GM12891 (cell line): ENCODE results near the gene SLC4A3.

Experiments
- DNase-seq: peaks from one replicate; pipeline ENCODE4 v3.0.0; 2011; ENCODE audit warnings: low spot score; ENCODE audit not compliant: insufficient read length
- FAIRE-seq: peaks from 2 replicates; lab custom pipeline; 2011; peaks lifted over from hg19 to GRCh38; lab: Jason Lieb, UNC
- PAX5 ChIP-seq: IDR thresholded peaks from 2 replicates; pipeline ENCODE4 v1.6.1; 2011; ENCODE audit warnings: low read length, moderate library complexity, mild to moderate bottlenecking; ENCODE audit not compliant: insufficient read depth, severe bottlenecking
- POLR2A ChIP-seq: IDR thresholded peaks from 2 replicates; pipeline ENCODE4 v1.6.1; 2011; ENCODE audit warnings: low read depth, low read length, control low read depth
- POLR2AphosphoS5 ChIP-seq: IDR thresholded peaks from 2 replicates; pipeline ENCODE4 v1.6.1; 2011; ENCODE audit warnings: low read depth, low read length, control low read depth
- POU2F2 ChIP-seq: IDR thresholded peaks from 2 replicates; pipeline ENCODE4 v1.6.1; 2011; ENCODE audit warnings: low read depth, mild to moderate bottlenecking, control low read depth, low read length, moderate library complexity
- SPI1 ChIP-seq: IDR thresholded peaks from 2 replicates; pipeline ENCODE4 v1.6.1; 2011; ENCODE audit warnings: low read depth, low read length, control low read depth
- TAF1 ChIP-seq: IDR thresholded peaks from 2 replicates; pipeline ENCODE4 v1.6.1; 2011; ENCODE audit warnings: low read depth, low read length, control low read depth

The SLC4A3 gene

DNA sequence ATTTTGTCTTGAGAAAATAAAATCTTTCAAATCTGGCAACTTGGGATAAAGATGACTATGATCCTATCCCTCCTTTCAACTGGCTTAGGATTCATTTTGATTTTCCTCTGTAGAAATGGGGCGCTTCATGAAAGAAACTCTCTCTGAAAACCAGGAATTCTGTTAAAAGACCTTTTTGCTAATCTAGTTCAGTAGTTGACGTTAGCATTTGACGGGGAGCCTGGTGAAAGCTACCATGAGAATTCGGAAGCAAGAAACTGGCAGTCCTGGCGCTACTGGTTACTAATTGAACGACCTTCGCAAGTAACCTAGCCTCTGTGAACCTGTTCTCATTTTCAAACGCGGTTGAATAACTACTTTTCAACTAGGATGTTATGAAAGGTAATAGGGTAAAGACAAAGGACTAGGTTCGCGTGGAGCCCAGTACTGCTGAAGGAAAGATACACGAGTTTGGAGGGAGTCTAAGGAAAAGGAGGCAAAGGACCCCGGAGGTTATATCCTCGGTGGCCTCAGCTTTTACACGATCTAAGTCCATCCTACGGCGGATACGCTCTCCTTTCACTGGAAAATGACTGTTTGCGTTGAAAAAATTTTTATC lies 30.4 kb upstream of the SLC4A3 start:
- no peak for TF ChIP-seq TAF1
- no peak for TF ChIP-seq POLR2AphosphoS5
- no peak for TF ChIP-seq PAX5
- no peak for TF ChIP-seq POLR2A
- no peak for TF ChIP-seq POU2F2
- DNase-seq (no peak), FAIRE-seq (no peak)

DNA sequence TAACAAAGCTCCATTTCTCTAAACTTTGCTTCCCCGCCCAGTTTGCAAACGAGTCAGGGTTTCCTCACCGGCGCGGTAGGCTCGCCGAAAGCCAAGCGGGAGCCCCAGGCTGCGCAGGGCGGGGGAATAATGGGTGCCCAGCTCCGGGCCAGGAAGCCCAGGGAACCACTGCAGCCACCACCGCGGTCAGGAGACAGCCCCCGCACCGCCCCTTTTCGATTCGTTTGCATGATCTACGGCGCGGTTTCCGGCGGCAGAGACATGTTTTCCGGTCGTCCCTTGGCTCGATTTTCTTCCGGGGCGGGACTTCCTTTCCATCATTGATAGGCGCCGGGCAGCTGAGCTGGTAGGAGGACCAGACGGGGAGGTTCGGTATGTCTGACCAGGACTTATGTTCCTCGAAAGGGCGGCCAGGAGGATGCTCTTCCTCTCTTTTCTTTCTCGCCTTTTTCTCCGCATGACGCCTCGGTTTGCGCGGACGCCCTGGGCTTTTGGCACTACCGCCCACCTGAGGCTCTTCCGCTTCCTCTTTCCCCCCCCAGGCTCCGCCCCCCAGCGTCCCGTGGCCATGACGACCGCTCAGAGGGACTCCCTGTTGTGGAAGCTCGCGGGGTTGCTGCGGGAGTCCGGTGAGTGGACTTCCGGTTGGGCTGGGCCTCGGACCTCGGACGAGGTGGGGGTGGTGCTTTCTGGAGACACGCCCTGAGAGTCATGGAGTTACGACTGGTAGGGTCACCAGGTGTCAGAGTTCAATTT lies 29.7 kb upstream of the SLC4A3 start, which contains the start of gene STK11IP:
TSS of gene STK11IP (plus strand) at position 306 of the 756 bp plus-strand sequence. CDS start at position 569, 263 bp downstream.
- peak; percentile 84 for TF ChIP-seq POLR2A
- TF ChIP-seq PAX5 = no peak
- peak; percentile 92 for TF ChIP-seq SPI1
- TF ChIP-seq TAF1 = peak; percentile 83
- peak; percentile 86 for TF ChIP-seq POLR2AphosphoS5
- peak; percentile 96 for TF ChIP-seq POU2F2
- peak; percentile 94 for FAIRE-seq

DNA sequence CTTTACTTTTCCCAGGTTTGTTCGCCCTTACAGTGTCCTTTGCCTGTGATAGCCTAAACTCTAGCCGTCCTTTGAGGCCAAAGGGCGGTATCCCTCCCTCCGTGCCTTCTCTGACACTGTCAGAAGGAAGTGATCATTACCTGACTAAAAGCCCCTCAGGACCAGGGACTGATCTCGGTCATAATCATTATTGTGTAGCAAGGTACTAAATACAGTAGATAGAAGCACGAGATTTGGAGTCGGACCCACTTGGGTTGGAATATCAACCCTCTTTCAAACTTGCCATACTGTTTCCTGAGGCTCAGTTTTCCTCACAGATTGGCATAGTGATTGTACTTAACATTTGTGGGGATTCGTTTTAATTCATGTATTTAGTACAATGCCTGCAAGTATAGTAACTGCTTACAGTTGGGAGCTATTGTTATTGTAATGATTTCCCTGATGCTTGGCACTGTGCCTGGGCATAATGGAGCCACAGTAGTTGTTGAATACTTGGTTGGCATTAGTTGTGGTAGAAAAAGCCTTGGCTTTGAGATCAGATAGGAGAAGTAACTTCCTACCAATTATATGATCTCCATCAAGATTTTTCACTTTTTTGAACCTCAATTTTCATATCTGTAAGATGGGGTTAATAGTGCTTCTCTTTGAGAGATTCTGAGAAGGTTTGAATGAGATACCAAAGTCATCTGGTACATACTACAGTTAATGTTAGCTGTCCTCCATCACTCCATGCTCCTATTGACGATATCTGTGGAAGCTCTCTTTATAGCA lies 28.9 kb upstream of the SLC4A3 start:
- FAIRE-seq (no peak), DNase-seq (no peak)
- TF ChIP-seq PAX5 (no peak), SPI1 (no peak), POLR2A (no peak), POLR2AphosphoS5 (no peak), TAF1 (no peak), POU2F2 (no peak)

More for the DNA sequence above, 29.7 kb upstream of the SLC4A3 start, which contains the start of gene STK11IP:
- peak; percentile 93 for DNase-seq

DNA sequence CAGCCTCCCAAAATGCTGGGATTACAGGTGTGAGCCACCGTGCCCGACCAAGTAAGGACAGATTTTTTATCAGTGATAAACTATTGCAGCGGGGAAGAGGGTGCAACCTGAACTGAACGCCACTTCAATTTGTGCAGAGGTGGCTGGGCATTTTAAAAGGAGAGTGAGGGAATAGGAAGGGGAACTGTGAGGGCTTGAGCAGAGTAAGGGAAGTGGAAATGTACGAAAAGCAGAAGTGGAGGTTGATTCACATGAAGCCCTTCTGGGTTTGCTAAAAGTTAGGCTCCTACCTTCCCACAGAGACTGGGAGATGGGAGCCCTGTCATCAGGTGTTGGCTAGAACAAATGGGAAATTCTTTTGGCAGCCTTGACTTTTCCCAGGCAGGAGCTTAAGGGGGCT lies 23.7 kb upstream of the SLC4A3 start:
- FAIRE-seq (no peak), DNase-seq (no peak)
- no peak for TF ChIP-seq POLR2A
- TF ChIP-seq SPI1 = peak; percentile 88

DNA sequence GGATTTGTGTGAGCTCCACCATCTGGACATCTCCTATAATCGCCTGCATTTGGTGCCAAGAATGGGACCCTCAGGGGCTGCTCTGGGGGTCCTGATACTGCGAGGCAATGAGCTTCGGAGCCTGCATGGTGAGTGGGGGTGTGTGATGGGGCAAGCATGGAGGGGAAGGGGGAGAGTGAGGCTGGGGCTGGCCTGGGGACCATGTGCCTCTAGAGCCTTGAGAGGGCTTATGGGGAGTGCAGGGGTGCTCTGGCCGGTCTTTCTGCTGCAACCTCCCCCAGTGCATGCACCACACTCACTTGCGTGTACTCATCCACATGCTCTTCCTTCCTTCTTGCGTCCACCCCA lies 21.8 kb upstream of the SLC4A3 start:
- no peak for DNase-seq
- TF ChIP-seq POU2F2 = no peak
- TF ChIP-seq SPI1 = no peak
- TF ChIP-seq TAF1 = no peak
- TF ChIP-seq POLR2AphosphoS5 = no peak
- no peak for TF ChIP-seq POLR2A
- TF ChIP-seq PAX5 = no peak
- no peak for FAIRE-seq

DNA sequence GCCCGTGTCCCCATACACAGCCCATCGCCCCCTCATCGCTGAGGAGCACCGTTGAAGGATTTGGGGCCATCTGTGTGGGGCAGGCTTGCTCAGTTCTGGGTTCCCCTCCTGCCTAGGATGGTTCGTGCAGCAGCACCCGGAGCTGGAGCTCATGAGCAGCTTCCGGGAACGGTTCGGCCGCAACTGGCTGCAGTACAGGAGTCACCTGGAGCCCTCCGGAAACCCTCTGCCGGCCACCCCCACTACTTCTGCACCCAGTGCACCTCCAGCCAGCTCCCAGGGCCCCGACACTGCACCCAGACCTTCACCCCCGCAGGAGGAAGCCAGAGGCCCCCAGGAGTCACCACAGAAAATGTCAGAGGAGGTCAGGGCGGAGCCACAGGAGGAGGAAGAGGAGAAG lies 19.5 kb upstream of the SLC4A3 start:
- FAIRE-seq (no peak), DNase-seq (no peak)
- no peak for TF ChIP-seq TAF1
- no peak for TF ChIP-seq POLR2A
- TF ChIP-seq POU2F2 = no peak
- TF ChIP-seq SPI1 = no peak
- TF ChIP-seq POLR2AphosphoS5 = no peak
- TF ChIP-seq PAX5 = no peak

DNA sequence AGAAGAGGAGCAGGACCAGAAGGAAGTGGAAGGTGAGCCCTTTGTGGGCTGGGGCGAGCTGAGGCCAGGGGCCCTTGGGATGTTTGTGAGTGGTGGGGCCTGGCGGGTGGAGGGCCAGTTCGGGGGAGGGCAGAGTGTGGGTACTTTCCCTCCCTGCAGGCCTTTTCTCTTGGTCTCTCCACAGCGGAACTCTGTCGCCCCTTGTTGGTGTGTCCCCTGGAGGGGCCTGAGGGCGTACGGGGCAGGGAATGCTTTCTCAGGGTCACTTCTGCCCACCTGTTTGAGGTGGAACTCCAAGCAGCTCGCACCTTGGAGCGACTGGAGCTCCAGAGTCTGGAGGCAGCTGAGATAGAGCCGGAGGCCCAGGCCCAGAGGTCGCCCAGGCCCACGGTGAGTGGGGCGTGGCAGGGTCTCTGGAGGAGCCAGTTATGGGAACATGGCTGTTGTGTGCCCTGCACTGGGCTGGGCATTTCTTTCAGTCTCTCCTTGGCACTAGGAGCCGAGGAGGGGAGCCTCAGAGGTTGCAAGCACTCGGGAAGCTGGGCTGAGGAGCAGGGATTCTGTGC lies 18.9 kb upstream of the SLC4A3 start:
- DNase-seq (no peak), FAIRE-seq (no peak)
- no peak for TF ChIP-seq POU2F2
- no peak for TF ChIP-seq TAF1
- no peak for TF ChIP-seq POLR2A
- no peak for TF ChIP-seq PAX5
- TF ChIP-seq SPI1 = no peak
- no peak for TF ChIP-seq POLR2AphosphoS5

DNA sequence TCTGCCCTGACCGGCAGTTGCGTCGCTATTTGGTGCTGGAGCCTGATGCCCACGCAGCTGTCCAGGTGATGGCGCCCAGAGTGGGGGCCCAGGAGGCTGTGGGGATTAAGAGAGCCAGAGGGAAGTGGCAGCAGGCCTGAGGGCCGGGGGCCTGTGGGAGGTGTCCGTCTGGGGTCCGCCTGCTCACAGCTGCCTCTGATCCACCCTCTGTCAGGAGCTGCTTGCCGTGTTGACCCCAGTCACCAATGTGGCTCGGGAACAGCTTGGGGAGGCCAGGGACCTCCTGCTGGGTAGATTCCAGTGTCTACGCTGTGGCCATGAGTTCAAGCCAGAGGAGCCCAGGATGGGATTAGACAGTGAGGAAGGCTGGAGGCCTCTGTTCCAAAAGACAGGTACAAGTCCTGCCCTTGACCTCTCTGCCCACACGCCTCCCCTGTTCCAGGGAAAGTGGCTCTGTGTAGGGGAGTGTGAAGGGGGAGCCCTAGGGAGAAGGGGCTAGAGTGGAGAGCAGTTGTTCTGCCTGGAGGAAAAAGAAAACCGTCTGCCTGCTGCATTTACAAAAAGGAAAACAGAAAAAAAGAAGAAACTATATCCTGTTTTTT lies 18.2 kb upstream of the SLC4A3 start:
- DNase-seq = no peak
- no peak for TF ChIP-seq SPI1
- TF ChIP-seq POLR2AphosphoS5 = no peak
- TF ChIP-seq TAF1 = no peak
- TF ChIP-seq PAX5 = no peak
- no peak for TF ChIP-seq POLR2A
- no peak for TF ChIP-seq POU2F2
- no peak for FAIRE-seq

DNA sequence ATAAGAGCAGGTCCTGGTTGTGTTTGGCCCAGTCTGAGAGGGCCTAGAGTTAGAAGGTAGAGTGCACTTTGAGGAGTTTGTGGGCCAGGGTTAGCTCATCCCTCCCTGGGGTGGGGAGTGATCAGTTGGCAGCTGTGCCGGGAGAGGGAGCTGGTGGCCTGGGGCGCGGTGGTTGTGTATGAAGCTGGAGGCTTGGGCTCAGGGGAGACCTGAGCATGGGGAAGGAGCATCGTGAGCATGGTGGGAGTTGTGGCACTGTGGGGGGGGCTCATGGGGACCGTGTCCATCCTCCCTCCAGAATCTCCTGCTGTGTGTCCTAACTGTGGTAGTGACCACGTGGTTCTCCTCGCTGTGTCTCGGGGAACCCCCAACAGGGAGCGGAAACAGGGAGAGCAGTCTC lies 16.1 kb upstream of the SLC4A3 start:
- DNase-seq (no peak), FAIRE-seq (no peak)
- TF ChIP-seq POU2F2 = no peak
- no peak for TF ChIP-seq SPI1
